UCSD-AML1 (cell line): ENCODE measurements around the gene ILF3.

Experiments
- DNase-seq: peaks from one replicate; lab custom pipeline; 2025; ENCODE audit not compliant: unreplicated experiment; lab: John Stamatoyannopoulos, UW

ILF3 gene

GRCh38 chr19:10727685-10728201, 73.6 kb downstream of the ILF3 start:
- DNase-seq: no peak

GRCh38 chr19:10729411-10729810, 75.3 kb downstream of the ILF3 start:
- no peak for DNase-seq

- DNase-seq: no peak
Measured at GRCh38 chr19:10730932-10731331, 76.8 kb downstream of the ILF3 start.

GRCh38 chr19:10735741-10736140, 81.6 kb downstream of the ILF3 start:
- DNase-seq: no peak

GRCh38 chr19:10736189-10736588, 82.0 kb downstream of the ILF3 start:
- DNase-seq: no peak

GRCh38 chr19:10736916-10737551, 82.9 kb downstream of the ILF3 start:
- no peak for DNase-seq

- DNase-seq: no peak
Measured at GRCh38 chr19:10737722-10738121, 83.6 kb downstream of the ILF3 start.

- no peak for DNase-seq
Measured at GRCh38 chr19:10740798-10741197, 86.7 kb downstream of the ILF3 start.
